22Rv1 (cell line): Measurements from ENCODE around the gene SLC26A3.
A peak's percentile ranks its signal among the peaks of the same experiment; 100 is the strongest.

Experiments
- H3K27ac ChIP-seq: fragments of 450-650 bp; 2 replicates; pipeline ENCODE4 v1.5.1; 2017
- CTCF ChIP-seq: fragments of 450-650 bp; IDR thresholded peaks from 2 replicates; pipeline ENCODE4 v1.5.1; 2017; ENCODE audit warnings: mild to moderate bottlenecking
- ZFX ChIP-seq: fragments of 450-650 bp; IDR thresholded peaks from 2 replicates; pipeline ENCODE4 v1.6.1; 2017; ENCODE audit warnings: antibody characterized with exemption, borderline replicate concordance

Gene SLC26A3

GRCh38 chr7:107816011-107816566, 13.1 kb upstream of the SLC26A3 start:
- TF ChIP-seq ZFX (no peak), CTCF (no peak)
- H3K27ac ChIP-seq, result peak overlapping the region; percentile 29

GRCh38 chr7:107815254-107815882, 12.3 kb upstream of the SLC26A3 start:
- H3K27ac ChIP-seq, result peak overlapping the region; percentile 29
- no peak for TF ChIP-seq CTCF
- no peak for TF ChIP-seq ZFX

- H3K27ac ChIP-seq, result no peak overlapping the region
- no peak for TF ChIP-seq CTCF
- TF ChIP-seq ZFX, result no peak
These were observed 10.5 kb upstream of the SLC26A3 start for GRCh38 chr7:107813524-107813923.

- no peak for TF ChIP-seq ZFX
- no peak for TF ChIP-seq CTCF
- peak overlapping the region; percentile 57 for H3K27ac ChIP-seq
These were observed 8.9 kb upstream of the SLC26A3 start for GRCh38 chr7:107811934-107812333.

- TF ChIP-seq CTCF (no peak), ZFX (no peak)
These were observed 7.6 kb upstream of the SLC26A3 start for GRCh38 chr7:107810626-107811025.

GRCh38 chr7:107809179-107809578, 6.2 kb upstream of the SLC26A3 start:
- no peak overlapping the region for H3K27ac ChIP-seq
- TF ChIP-seq CTCF (no peak), ZFX (no peak)

More at GRCh38 chr7:107810626-107811025, 7.6 kb upstream of the SLC26A3 start:
- no peak overlapping the region for H3K27ac ChIP-seq

GRCh38 chr7:107799647-107800264, 3.3 kb downstream of the SLC26A3 start:
- no peak for TF ChIP-seq ZFX
- no peak for TF ChIP-seq CTCF
- H3K27ac ChIP-seq, result peak overlapping the region; percentile 32
